ENCODE measurements around the gene ARAP1.

Gene ARAP1

GRCh38 chr11:72752088-72752914 lies at the start of gene ARAP1:
TSS of gene ARAP1 (minus strand) at chr11:72752408. CDS start at chr11:72727128, 25,280 bp downstream.
- no peak for DNase-seq (ENCODE audit: low read depth, low spot score)
- peak within 1 kb of the TSS; percentile 70 for H3K4me3 ChIP-seq (ENCODE audit: low read depth, low read length)
- CTCF ChIA-PET = interaction anchor here (1.6 kb wide), 1 partner anchor 27 kb away, joined by 7 read pairs; no protein-coding TSS in a partner anchor
- no peak for TF ChIP-seq CTCF (IDR thresholded peaks at IDR 0.05; ENCODE audit: insufficient read depth, low read length, missing control alignments)
- POLR2A ChIA-PET = no interaction called here

- ChIA-PET CTCF (no interaction called here), POLR2A (no interaction called here)
- DNase-seq (ENCODE audit: low read depth, low spot score) = no peak
- H3K4me3 ChIP-seq (ENCODE audit: low read depth, low read length) = no peak overlapping the region
- no peak for TF ChIP-seq CTCF (IDR thresholded peaks at IDR 0.05; ENCODE audit: insufficient read depth, low read length, missing control alignments)
Observed at GRCh38 chr11:72799441-72799840, 47.2 kb upstream of the ARAP1 start.

DNA sequence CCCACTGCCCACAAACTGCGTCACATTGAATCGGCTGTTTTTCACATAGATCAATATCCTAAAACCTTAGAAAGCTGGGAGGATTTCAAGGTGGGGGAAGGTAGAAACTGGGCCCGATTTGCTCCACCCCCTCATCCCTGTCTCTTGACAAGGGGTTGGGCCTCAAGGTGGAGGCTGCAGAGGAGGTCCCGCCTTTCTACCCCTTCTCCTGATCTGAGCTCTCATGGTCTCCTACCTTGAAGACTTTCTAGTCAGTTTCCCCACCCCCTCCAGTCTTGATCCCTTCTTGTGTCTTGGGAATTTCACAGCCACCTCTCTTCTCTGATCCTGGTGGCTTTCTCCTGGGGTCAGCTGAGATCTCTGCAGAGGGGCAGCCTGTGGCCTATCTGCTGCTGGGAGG lies 46.2 kb upstream of the ARAP1 start:
- H3K4me3 ChIP-seq (ENCODE audit: low read depth, low read length) = no peak overlapping the region
- CTCF ChIA-PET = interaction anchor here (0.9 to 8.2 kb wide), 2 partner anchors 15 to 72 kb away, joined by 4 to 207 read pairs; no protein-coding TSS in a partner anchor
- DNase-seq (ENCODE audit: low read depth, low spot score) = no peak
- TF ChIP-seq CTCF (IDR thresholded peaks at IDR 0.05; ENCODE audit: insufficient read depth, low read length, missing control alignments) = no peak
- POLR2A ChIA-PET = no interaction called here

DNA sequence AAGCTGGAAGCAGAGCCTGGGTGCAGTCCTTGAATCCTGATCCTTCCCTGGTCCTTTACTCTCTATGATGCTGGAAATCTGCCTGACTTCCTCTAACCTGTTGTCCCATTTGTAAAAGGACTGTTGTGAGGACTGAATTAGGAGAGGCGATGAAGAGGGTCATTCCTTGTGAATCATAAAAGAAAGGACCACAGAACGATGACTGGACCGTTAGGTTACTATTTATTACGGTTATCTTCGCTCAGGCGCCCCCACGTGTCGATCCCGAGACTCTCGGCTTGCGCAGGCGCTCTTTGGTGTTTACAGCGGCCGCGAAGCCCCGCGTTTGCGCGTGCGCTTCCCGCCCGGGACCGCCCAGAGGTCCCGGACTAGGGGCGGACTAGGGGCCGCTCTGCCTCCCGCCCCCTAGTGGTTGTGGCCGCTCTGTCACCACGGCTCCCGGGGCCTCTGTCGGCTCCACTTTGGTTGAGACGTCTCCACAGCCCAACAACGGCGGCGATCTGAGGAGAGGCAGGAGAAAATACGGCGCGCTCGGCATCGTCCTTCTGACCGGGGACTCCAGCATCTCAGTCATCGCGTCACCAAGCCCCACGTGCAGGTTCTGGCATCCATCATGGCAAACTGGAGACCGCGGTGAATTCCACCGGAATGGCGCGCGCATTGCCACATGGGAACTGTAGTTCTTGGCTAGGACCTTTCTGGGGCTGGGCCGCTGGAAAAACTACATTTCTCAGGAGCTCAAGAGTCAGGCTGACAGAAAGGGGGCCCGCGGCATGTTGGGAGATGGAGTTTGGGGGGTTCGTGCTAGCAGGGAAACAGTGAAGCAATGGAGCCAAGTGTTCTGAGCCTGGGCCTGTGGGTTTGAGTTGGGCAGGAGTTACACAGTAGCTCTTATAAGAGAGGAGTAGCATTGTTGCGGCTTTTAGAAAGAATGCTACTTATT lies 41.5 kb upstream of the ARAP1 start, which contains the start of gene STARD10:
Gene STARD10 (minus strand): TSS at position 623 of the 943 bp plus-strand sequence. CDS start 12,866 bp downstream, outside the sequence.
- no peak for DNase-seq (ENCODE audit: low read depth, low spot score)
- POLR2A ChIA-PET = interaction anchor here (0.6 to 1.2 kb wide), 6 partner anchors 14 to 801 kb away, joined by 3 to 5 read pairs (median 3); no protein-coding TSS in a partner anchor
- peak within 1 kb of the TSS; percentile 71 for H3K4me3 ChIP-seq (ENCODE audit: low read depth, low read length)
- peak; percentile 92 for TF ChIP-seq CTCF (IDR thresholded peaks at IDR 0.05; ENCODE audit: insufficient read depth, low read length, missing control alignments)
- CTCF ChIA-PET = interaction anchor here (0.6 to 8.2 kb wide), 42 partner anchors 9 to 496 kb away, joined by 3 to 207 read pairs (median 5); partner anchors contain the start of gene ATG16L2

- H3K4me3 ChIP-seq (ENCODE audit: low read depth, low read length) = peak overlapping the region; percentile 33; the same call in 1 of the 2 replicates
- POLR2A ChIA-PET = interaction anchor here (0.6 to 1.0 kb wide), 2 partner anchors 71 to 802 kb away, joined by 3 to 4 read pairs; no protein-coding TSS in a partner anchor
- no peak for TF ChIP-seq CTCF (IDR thresholded peaks at IDR 0.05; ENCODE audit: insufficient read depth, low read length, missing control alignments)
Observed at GRCh38 chr11:72793076-72793424, 40.8 kb upstream of the ARAP1 start.

More at GRCh38 chr11:72793076-72793424, 40.8 kb upstream of the ARAP1 start:
- no peak for DNase-seq (ENCODE audit: low read depth, low spot score)
- CTCF ChIA-PET = interaction anchor here (0.7 to 8.2 kb wide), 25 partner anchors 9 to 444 kb away, joined by 3 to 207 read pairs (median 6); partner anchors contain the start of gene ATG16L2

All from AG04449 (cell line).